Activated T-helper 17 cell treated with anti-CD3 and anti-CD28 coated beads, Interleukin-2, amount 50 U/mL, for 72 hours (primary cell): ENCODE results near the gene PROB1. TPM values are rescaled to one million over a fixed set of nuclear protein-coding genes. Genes with fewer than 3 reads are reported as not detected.
A peak's percentile ranks its signal among the peaks of the same experiment; 100 is the strongest.

Experiments
- ATAC-seq: fragments of 150-1000 bp; cut with Tn5 transposase; replicated peaks from 2 replicates; pipeline ENCODE4 v1.10.0; 2021; ENCODE audit warnings: mild to moderate bottlenecking, moderate library complexity
- H3K27ac Mint-ChIP-seq: one replicate; pipeline ENCODE4 v1.8.0; 2022; ENCODE audit warnings: mixed read lengths
- H3K27me3 Mint-ChIP-seq: one replicate; pipeline ENCODE4 v1.8.0; 2022; ENCODE audit warnings: mixed read lengths
- H3K36me3 Mint-ChIP-seq: one replicate; pipeline ENCODE4 v1.8.0; 2022; ENCODE audit warnings: low read depth, mild to moderate bottlenecking, mixed read lengths
- H3K4me1 Mint-ChIP-seq: one replicate; pipeline ENCODE4 v1.8.0; 2022; ENCODE audit warnings: mixed read lengths
- H3K4me3 Mint-ChIP-seq: one replicate; pipeline ENCODE4 v1.8.0; 2022; ENCODE audit warnings: mild to moderate bottlenecking, mixed read lengths
- H3K9me3 Mint-ChIP-seq: one replicate; pipeline ENCODE4 v1.8.0; 2022; ENCODE audit warnings: mixed read lengths
- total RNA-seq, 2 donors: library from RNA; stranded (reverse); gene quantifications; one replicate each; pipeline ENCODE4 v1.2.3, GENCODE V29; 2022

PROB1 gene
- total RNA-seq, 2 donors from 2014 or later, result 4.7 to 6.4 TPM

DNA sequence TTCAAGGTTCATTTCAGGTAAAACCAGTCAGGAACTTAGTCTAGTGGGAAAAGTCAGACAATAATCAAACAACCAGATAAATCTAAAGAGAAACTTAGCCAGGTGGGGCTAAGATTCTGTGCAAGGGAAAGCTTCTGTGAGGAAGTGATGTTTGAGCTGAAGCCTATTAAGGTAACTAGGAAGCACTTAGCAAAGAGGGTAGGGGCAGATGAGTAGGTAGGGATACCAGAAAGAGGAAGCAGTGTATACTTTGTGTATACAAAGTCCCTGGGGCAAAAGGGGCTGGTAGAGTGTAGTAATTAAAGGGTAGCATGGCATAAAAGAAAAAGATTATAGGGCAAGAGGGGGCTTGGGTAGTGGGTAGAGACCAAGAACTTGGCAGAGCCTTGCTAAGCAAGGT, 12.6 kb upstream of the PROB1 start:
- Mint-ChIP-seq H3K4me3 (no peak overlapping the region), H3K27me3 (no peaks in the 10 kb centered on the region), H3K9me3 (no peaks in the 10 kb centered on the region), H3K36me3 (peaks cover 9% of the 10 kb centered on the region), H3K27ac (no peak overlapping the region), H3K4me1 (peaks cover 27% of the 10 kb centered on the region)
- ATAC-seq, result no peak

DNA sequence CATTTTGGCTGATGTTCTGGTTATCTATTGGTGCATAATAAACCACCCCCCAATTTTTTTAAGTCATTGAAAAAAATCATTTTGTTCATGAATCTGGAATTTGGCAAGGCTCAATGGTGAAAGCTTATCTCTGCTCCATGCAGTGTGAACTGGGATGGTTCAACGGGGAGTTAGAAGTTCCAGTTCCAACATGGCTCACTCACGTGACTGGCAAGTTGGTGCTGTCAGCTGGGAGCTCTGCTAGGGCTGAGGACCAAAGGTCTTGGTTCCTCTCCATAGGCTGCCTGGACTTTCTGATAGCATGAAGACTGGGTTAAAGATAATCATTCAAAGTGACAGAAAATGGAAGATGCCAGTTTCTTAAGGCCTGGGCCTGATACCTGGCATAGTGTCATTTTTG, 12.1 kb upstream of the PROB1 start:
- Mint-ChIP-seq H3K27me3 (no peaks in the 10 kb centered on the region), H3K4me3 (no peak overlapping the region), H3K27ac (no peak overlapping the region), H3K4me1 (peaks cover 28% of the 10 kb centered on the region), H3K9me3 (no peaks in the 10 kb centered on the region), H3K36me3 (peaks cover 3% of the 10 kb centered on the region)
- ATAC-seq, result no peak

GRCh38 chr5:139404484-139404840, 9.6 kb upstream of the PROB1 start:
- Mint-ChIP-seq H3K9me3 (no peaks in the 10 kb centered on the region), H3K4me1 (peaks cover 31% of the 10 kb centered on the region), H3K27ac (peak overlapping the region; percentile 96), H3K36me3 (peaks cover 3% of the 10 kb centered on the region), H3K27me3 (no peaks in the 10 kb centered on the region), H3K4me3 (peak overlapping the region; percentile 87)
- no peak for ATAC-seq

DNA sequence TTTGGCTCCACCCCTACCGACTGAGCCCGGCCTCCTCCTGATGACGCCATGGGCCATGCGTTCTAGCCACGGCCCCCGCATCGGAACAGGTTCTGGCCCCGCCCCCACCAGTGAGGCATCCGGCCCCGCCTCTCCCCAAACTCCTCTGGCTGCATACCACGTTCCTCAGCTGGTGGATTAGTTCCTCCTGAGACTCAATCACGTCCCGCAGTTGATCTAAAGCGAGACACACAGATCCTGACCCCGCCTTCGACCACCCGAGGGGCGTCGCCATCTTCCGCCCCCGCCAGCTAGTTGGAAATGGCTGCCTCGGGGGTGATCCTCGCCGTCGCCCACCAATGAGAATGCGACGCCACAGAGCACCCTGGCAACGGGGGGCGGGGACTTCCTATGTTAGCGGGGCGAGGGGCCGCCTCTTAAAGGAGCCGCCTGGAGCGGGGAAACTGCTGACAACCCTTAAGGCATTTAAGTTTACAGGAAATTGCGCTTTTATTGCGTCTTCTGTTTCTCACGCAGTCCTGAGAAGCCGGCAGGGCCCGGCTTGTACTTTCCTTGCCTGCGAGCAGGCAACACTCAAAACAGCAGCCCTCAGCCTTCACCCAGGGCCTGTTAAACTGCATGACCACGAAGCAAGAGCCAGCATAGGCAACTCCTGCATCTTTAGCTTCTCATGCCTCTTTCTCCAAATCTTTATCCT, 9.0 kb upstream of the PROB1 start, which contains the start of gene SPATA24:
TSS of gene SPATA24 (minus strand) at position 303 of the 697 bp plus-strand sequence. CDS start at position 274, 29 bp downstream.
- ATAC-seq, result peak; percentile 95
- no peaks in the 10 kb centered on the region for H3K27me3 Mint-ChIP-seq
- H3K27ac Mint-ChIP-seq, result peak within 1 kb of the TSS; percentile 96

GRCh38 chr5:139403418-139403786, 8.5 kb upstream of the PROB1 start:
- Mint-ChIP-seq H3K27ac (peak overlapping the region; percentile 96), H3K9me3 (no peaks in the 10 kb centered on the region), H3K4me3 (peak overlapping the region; percentile 87), H3K4me1 (peaks cover 36% of the 10 kb centered on the region), H3K27me3 (no peaks in the 10 kb centered on the region), H3K36me3 (peaks cover 9% of the 10 kb centered on the region)
- no peak for ATAC-seq

More for the DNA sequence above, 9.0 kb upstream of the PROB1 start, which contains the start of gene SPATA24:
- Mint-ChIP-seq H3K36me3 (peaks cover 9% of the 10 kb centered on the region), H3K9me3 (no peaks in the 10 kb centered on the region), H3K4me3 (peak within 1 kb of the TSS; percentile 87), H3K4me1 (peaks cover 36% of the 10 kb centered on the region)

GRCh38 chr5:139402561-139403158, 7.8 kb upstream of the PROB1 start:
- Mint-ChIP-seq H3K27me3 (no peaks in the 10 kb centered on the region), H3K36me3 (peaks cover 14% of the 10 kb centered on the region), H3K27ac (peak overlapping the region; percentile 96), H3K9me3 (no peaks in the 10 kb centered on the region), H3K4me3 (peak overlapping the region; percentile 87), H3K4me1 (peaks cover 34% of the 10 kb centered on the region)
- ATAC-seq, result no peak

DNA sequence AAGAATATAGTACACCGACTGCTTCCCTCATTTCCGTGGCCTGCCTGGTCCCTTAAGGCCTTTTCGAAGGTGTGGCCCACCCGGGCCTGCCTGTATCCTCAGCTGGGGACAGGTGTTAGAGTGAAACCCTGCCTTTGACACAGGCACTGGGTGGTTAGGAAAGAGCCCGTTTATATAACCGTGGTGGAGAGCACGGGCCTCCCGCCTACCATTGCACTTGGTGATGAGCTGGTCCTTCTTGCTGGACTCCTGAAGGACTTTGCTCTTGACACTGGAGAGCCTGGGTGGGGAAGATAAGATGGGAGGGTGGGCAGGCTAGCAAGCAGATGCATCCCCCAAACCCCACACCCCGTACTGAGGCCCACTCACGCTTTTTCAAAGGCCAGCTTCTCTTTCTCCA, 6.6 kb upstream of the PROB1 start:
- no peak for ATAC-seq
- no peak overlapping the region for H3K27ac Mint-ChIP-seq
- H3K4me3 Mint-ChIP-seq, result no peak overlapping the region
- H3K36me3 Mint-ChIP-seq, result peaks cover 20% of the 10 kb centered on the region
- no peaks in the 10 kb centered on the region for H3K9me3 Mint-ChIP-seq
- H3K4me1 Mint-ChIP-seq, result peaks cover 34% of the 10 kb centered on the region
- H3K27me3 Mint-ChIP-seq, result no peaks in the 10 kb centered on the region

DNA sequence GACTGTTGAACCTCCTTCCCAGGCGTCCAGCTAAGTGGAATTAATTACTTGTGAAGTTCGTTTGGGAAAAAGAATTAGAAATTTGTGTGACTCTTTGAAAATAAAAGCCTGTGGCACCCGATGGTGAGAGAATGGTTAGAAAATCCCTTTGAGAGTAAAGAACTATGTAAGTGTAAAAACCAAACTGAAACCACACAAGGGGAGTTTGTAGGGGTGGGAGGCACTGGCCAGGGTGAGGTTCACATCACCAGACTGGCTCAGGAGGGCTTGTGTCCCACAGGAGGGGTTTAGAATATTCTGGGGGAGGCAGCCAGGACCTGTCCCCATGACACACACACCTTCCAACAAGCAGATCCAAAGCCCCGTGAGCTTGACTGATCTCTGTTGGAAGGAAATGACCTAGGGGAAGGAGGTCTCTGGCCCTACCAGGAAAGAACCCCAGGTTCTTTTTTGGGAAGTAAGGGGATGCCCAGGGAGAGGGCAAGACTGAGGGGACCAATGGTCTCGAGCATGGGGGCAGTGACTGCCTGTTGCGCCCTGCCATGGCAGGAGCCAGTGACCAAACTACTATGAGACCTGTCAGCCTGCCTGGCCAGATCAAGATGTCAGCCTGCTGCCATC, 4.7 kb upstream of the PROB1 start:
- Mint-ChIP-seq H3K36me3 (peaks cover 36% of the 10 kb centered on the region), H3K4me3 (peak overlapping the region; percentile 30), H3K9me3 (no peaks in the 10 kb centered on the region), H3K27ac (peak overlapping the region; percentile 78), H3K27me3 (no peaks in the 10 kb centered on the region), H3K4me1 (peaks cover 38% of the 10 kb centered on the region)
- no peak for ATAC-seq

- Mint-ChIP-seq H3K27ac (peak overlapping the region; percentile 26), H3K9me3 (no peaks in the 10 kb centered on the region), H3K4me1 (peaks cover 24% of the 10 kb centered on the region), H3K27me3 (no peaks in the 10 kb centered on the region), H3K4me3 (no peak overlapping the region), H3K36me3 (peaks cover 49% of the 10 kb centered on the region)
- no peak for ATAC-seq
Observed at GRCh38 chr5:139397921-139398320, 3.0 kb upstream of the PROB1 start.

- peaks cover 22% of the 10 kb centered on the region for H3K4me1 Mint-ChIP-seq
- H3K9me3 Mint-ChIP-seq, result no peaks in the 10 kb centered on the region
- H3K27me3 Mint-ChIP-seq, result no peaks in the 10 kb centered on the region
- peak overlapping the region; percentile 26 for H3K27ac Mint-ChIP-seq
- H3K36me3 Mint-ChIP-seq, result peaks cover 57% of the 10 kb centered on the region
- no peak for ATAC-seq
- H3K4me3 Mint-ChIP-seq, result peak overlapping the region; percentile 59
Observed at GRCh38 chr5:139396691-139397090, 1.8 kb upstream of the PROB1 start.

GRCh38 chr5:139395844-139396640, 1.1 kb upstream of the PROB1 start:
- Mint-ChIP-seq H3K4me1 (peaks cover 28% of the 10 kb centered on the region), H3K9me3 (no peaks in the 10 kb centered on the region), H3K27ac (no peak overlapping the region), H3K4me3 (peak overlapping the region; percentile 59), H3K36me3 (peaks cover 64% of the 10 kb centered on the region), H3K27me3 (no peaks in the 10 kb centered on the region)
- no peak for ATAC-seq

GRCh38 chr5:139394123-139394653, 716 bp downstream of the PROB1 start:
- H3K36me3 Mint-ChIP-seq, result peaks cover 72% of the 10 kb centered on the region
- H3K4me3 Mint-ChIP-seq, result peak overlapping the region; percentile 97
- no peaks in the 10 kb centered on the region for H3K9me3 Mint-ChIP-seq
- no peak for ATAC-seq
- H3K27me3 Mint-ChIP-seq, result no peaks in the 10 kb centered on the region
- H3K4me1 Mint-ChIP-seq, result peaks cover 35% of the 10 kb centered on the region
- H3K27ac Mint-ChIP-seq, result peak overlapping the region; percentile 90

DNA sequence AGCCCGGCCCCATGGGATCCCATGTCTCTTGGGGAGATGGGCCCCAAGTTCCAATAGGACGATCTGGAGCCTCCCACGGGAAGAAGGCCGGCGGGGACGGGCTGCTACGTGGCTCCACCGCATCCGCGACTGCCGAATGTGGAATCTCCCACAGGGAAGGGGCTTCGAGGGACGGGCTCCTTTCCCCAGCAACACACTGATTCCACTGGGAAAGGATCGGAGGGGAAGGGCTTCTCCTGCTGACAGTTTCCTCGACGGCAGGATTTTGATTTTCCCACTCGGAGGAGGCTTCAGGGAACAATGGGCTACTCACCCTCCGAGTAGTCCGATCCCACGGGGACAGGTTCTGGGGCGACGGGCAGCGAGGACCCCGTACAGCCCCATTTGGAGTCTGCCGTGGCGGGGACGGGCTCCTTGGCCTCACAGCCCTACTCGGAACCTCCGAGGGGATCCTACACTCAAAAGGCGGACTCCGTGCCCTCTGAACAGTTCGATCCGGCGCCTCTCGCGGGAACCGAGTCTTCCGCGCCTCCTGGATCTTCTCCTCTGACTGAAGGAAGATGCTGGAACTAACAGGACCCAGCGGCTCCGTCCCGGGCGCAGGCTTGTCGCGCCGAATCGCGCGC, 1.3 kb downstream of the PROB1 start:
- no peaks in the 10 kb centered on the region for H3K27me3 Mint-ChIP-seq
- peak overlapping the region; percentile 97 for H3K4me3 Mint-ChIP-seq
- peaks cover 33% of the 10 kb centered on the region for H3K4me1 Mint-ChIP-seq
- no peak for ATAC-seq
- no peaks in the 10 kb centered on the region for H3K9me3 Mint-ChIP-seq
- H3K36me3 Mint-ChIP-seq, result peaks cover 71% of the 10 kb centered on the region
- peak overlapping the region; percentile 90 for H3K27ac Mint-ChIP-seq
